ENCODE data around the gene ZBTB38.

DNA sequence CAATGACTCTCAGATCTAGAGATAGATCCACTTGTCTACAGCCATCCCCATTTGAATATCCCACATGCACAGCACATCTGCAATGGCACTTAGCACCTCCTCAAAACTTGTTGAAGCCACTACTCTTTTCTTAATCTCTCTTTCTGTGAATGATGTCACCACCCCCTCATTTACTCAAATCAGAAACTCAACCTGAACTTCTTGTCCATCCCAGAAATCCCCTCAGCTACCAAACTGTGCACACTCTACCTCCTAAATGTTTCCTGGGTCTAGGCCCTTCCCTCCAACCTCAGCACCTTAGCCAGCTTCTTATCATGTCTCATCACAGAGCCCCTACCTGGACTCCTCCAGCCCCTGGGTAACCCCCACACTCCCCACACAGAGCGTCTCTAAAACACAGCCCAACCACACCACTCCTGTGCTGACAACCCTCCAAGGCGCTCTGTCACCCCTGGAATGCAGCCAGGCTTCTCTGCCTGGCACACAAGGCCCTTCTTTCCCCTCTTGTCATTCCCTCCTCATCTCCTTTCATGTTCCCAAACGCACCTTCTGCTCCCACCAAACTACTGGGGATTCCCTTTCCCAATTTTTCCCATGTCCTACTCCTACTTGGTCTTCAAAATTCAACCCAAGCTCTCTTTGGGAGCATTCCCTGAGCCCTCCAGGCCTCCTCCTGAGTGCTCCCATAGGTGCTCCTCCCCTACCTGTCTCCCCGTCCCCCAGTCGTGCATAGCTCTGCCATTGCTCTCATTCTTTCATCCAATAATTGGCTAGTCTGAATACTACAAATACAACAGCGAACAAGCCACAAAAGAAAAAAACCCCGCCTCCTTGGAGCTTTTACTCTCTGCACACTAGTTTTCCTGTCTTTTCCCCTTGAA lies 39.8 kb upstream of the ZBTB38 start:
- TF ChIP-seq, protein P1, sequence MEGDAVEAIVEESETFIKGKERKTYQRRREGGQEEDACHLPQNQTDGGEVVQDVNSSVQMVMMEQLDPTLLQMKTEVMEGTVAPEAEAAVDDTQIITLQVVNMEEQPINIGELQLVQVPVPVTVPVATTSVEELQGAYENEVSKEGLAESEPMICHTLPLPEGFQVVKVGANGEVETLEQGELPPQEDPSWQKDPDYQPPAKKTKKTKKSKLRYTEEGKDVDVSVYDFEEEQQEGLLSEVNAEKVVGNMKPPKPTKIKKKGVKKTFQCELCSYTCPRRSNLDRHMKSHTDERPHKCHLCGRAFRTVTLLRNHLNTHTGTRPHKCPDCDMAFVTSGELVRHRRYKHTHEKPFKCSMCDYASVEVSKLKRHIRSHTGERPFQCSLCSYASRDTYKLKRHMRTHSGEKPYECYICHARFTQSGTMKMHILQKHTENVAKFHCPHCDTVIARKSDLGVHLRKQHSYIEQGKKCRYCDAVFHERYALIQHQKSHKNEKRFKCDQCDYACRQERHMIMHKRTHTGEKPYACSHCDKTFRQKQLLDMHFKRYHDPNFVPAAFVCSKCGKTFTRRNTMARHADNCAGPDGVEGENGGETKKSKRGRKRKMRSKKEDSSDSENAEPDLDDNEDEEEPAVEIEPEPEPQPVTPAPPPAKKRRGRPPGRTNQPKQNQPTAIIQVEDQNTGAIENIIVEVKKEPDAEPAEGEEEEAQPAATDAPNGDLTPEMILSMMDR (IDR thresholded peaks at IDR 0.05; ENCODE audit: low read depth, low read length) = no peak
- TF ChIP-seq, protein P2, sequence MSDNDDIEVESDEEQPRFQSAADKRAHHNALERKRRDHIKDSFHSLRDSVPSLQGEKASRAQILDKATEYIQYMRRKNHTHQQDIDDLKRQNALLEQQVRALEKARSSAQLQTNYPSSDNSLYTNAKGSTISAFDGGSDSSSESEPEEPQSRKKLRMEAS (IDR thresholded peaks at IDR 0.05; ENCODE audit: low read depth, low read length) = no peak
- TF ChIP-seq POLR2A (IDR thresholded peaks at IDR 0.05; ENCODE audit: extremely low read depth, insufficient read length) (no peak), MYC (IDR thresholded peaks at IDR 0.05; ENCODE audit: low read depth, low read length) (no peak)

All from NB4 (cell line).